Measurements from ENCODE around the gene EYS.

EYS gene

GRCh38 chr6:64504503-64504902 lies 1202.5 kb downstream of the EYS start:
- H4K20me1 ChIP-seq (ENCODE audit: insufficient read depth, low read length, poor library complexity, severe bottlenecking) = no peaks in the 10 kb centered on the region
- TF ChIP-seq EZH2phosphoT487 (IDR thresholded peaks at IDR 0.05; ENCODE audit: borderline replicate concordance) = no peak

DNA sequence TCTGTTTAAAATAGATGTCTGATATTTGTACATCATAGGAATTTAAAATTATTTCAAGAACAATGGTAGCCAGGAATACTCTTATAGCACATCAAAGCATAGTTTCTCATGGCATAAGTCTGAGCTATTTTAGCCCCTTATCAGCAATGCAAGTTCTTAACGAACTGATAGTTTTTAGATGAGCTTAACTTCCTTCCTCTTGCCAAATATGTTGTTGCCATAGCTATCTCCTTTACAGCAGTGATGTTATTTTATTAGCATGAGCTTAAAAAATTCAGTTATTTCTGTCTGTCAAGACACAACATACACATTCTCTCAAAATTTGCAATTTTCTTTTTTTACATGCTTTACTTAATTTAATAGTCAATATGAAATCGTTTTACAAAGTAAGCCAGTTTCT lies 1204.2 kb downstream of the EYS start:
- Histone ChIP-seq H3K27me3 (ENCODE audit: insufficient read depth, low read length, poor library complexity, severe bottlenecking) (no peaks in the 10 kb centered on the region), H3K4me1 (ENCODE audit: insufficient read depth, low read length, poor library complexity, severe bottlenecking) (no peaks in the 10 kb centered on the region), H3F3A (ENCODE audit: low read depth) (no peaks in the 10 kb centered on the region), H3K9me2 (replicated peaks; ENCODE audit: low read depth, low read length) (no peaks in the 10 kb centered on the region), H3K36me3 (ENCODE audit: insufficient read depth, low read length) (no peaks in the 10 kb centered on the region), H2AFZ (ENCODE audit: low read length) (no peak overlapping the region), H3K4me3 (ENCODE audit: low read length, poor library complexity, severe bottlenecking) (no peak overlapping the region), H3K79me2 (ENCODE audit: insufficient read depth, low read length) (no peaks in the 10 kb centered on the region), H3K4me2 (ENCODE audit: low read depth, low read length, poor library complexity, severe bottlenecking) (peak overlapping the region; percentile 27), H4K20me1 (ENCODE audit: insufficient read depth, low read length, poor library complexity, severe bottlenecking) (no peaks in the 10 kb centered on the region), H3K9ac (ENCODE audit: low read depth, low read length, poor library complexity, severe bottlenecking) (no peak overlapping the region), H3K9me3 (ENCODE audit: insufficient read depth, low read depth, low read length) (no peaks in the 10 kb centered on the region)
- TF ChIP-seq, protein P1, sequence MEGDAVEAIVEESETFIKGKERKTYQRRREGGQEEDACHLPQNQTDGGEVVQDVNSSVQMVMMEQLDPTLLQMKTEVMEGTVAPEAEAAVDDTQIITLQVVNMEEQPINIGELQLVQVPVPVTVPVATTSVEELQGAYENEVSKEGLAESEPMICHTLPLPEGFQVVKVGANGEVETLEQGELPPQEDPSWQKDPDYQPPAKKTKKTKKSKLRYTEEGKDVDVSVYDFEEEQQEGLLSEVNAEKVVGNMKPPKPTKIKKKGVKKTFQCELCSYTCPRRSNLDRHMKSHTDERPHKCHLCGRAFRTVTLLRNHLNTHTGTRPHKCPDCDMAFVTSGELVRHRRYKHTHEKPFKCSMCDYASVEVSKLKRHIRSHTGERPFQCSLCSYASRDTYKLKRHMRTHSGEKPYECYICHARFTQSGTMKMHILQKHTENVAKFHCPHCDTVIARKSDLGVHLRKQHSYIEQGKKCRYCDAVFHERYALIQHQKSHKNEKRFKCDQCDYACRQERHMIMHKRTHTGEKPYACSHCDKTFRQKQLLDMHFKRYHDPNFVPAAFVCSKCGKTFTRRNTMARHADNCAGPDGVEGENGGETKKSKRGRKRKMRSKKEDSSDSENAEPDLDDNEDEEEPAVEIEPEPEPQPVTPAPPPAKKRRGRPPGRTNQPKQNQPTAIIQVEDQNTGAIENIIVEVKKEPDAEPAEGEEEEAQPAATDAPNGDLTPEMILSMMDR (conservative IDR thresholded peaks at IDR 0.05; ENCODE audit: low read length) = no peak
- no peak for TF ChIP-seq EZH2phosphoT487 (IDR thresholded peaks at IDR 0.05; ENCODE audit: borderline replicate concordance)

More at GRCh38 chr6:64504503-64504902, 1202.5 kb downstream of the EYS start:
- H3K4me1 ChIP-seq (ENCODE audit: insufficient read depth, low read length, poor library complexity, severe bottlenecking) = no peaks in the 10 kb centered on the region
- no peak overlapping the region for H3K4me3 ChIP-seq (ENCODE audit: low read length, poor library complexity, severe bottlenecking)
- H2AFZ ChIP-seq (ENCODE audit: low read length) = no peak overlapping the region
- no peak overlapping the region for H3K9ac ChIP-seq (ENCODE audit: low read depth, low read length, poor library complexity, severe bottlenecking)
- no peaks in the 10 kb centered on the region for H3K79me2 ChIP-seq (ENCODE audit: insufficient read depth, low read length)
- no peak overlapping the region for H3K4me2 ChIP-seq (ENCODE audit: low read depth, low read length, poor library complexity, severe bottlenecking)
- no peaks in the 10 kb centered on the region for H3K9me3 ChIP-seq (ENCODE audit: insufficient read depth, low read depth, low read length)
- H3K27me3 ChIP-seq (ENCODE audit: insufficient read depth, low read length, poor library complexity, severe bottlenecking) = no peaks in the 10 kb centered on the region
- H3K36me3 ChIP-seq (ENCODE audit: insufficient read depth, low read length) = no peaks in the 10 kb centered on the region
- H3F3A ChIP-seq (ENCODE audit: low read depth) = no peaks in the 10 kb centered on the region
- H3K9me2 ChIP-seq (replicated peaks; ENCODE audit: low read depth, low read length) = no peaks in the 10 kb centered on the region

DNA sequence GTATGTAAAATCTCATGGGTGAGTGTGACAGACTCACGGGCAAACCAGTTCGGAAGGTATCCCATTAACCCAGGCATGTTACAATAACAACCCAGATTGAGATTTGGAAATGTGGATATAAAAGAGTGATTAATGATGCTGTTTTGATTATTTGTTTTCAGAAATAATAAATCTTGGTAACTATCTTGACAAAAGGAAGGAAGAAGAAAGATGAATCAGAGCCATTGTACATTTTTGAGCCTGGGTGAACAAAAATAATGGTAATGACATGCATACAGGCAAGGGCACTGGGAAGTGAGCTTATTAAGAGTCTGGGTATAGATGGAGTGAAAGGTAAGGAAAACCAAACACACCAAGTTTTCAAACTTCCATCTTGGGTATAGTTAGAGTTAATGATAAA lies 1209.4 kb downstream of the EYS start:
- Histone ChIP-seq H3K27me3 (ENCODE audit: insufficient read depth, low read length, poor library complexity, severe bottlenecking) (no peaks in the 10 kb centered on the region), H3K79me2 (ENCODE audit: insufficient read depth, low read length) (no peaks in the 10 kb centered on the region), H3K9me3 (ENCODE audit: insufficient read depth, low read depth, low read length) (no peaks in the 10 kb centered on the region), H3K9me2 (replicated peaks; ENCODE audit: low read depth, low read length) (no peaks in the 10 kb centered on the region), H2AFZ (ENCODE audit: low read length) (no peak overlapping the region), H4K20me1 (ENCODE audit: insufficient read depth, low read length, poor library complexity, severe bottlenecking) (no peaks in the 10 kb centered on the region), H3K4me3 (ENCODE audit: low read length, poor library complexity, severe bottlenecking) (no peak overlapping the region), H3K9ac (ENCODE audit: low read depth, low read length, poor library complexity, severe bottlenecking) (no peak overlapping the region), H3F3A (ENCODE audit: low read depth) (no peaks in the 10 kb centered on the region), H3K36me3 (ENCODE audit: insufficient read depth, low read length) (no peaks in the 10 kb centered on the region), H3K4me2 (ENCODE audit: low read depth, low read length, poor library complexity, severe bottlenecking) (no peak overlapping the region), H3K4me1 (ENCODE audit: insufficient read depth, low read length, poor library complexity, severe bottlenecking) (no peaks in the 10 kb centered on the region)
- TF ChIP-seq EZH2phosphoT487 (IDR thresholded peaks at IDR 0.05; ENCODE audit: borderline replicate concordance) = no peak
- TF ChIP-seq, protein P1 (conservative IDR thresholded peaks at IDR 0.05; ENCODE audit: low read length) = no peak

DNA sequence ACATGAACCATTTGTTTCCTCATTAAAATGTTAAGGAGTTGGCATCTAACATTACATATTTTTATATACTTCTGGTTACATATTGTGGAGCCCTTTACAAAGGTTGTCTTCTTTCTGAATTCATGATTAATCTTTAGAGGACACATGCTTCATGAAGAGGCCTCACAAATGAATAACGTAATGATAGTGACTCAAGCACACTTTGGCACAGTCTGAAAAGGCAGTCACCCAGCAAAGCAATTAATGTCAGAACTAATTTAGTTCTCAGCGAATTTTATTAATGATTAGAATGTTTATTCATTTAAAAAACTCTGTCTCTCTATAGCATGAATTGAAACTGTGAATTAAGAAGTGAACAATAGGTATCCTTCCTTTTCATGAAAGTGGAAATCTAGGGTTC lies 1217.3 kb downstream of the EYS start:
- no peaks in the 10 kb centered on the region for H3K27me3 ChIP-seq (ENCODE audit: insufficient read depth, low read length, poor library complexity, severe bottlenecking)
- H3K9me2 ChIP-seq (replicated peaks; ENCODE audit: low read depth, low read length) = no peaks in the 10 kb centered on the region
- no peak overlapping the region for H2AFZ ChIP-seq (ENCODE audit: low read length)
- no peaks in the 10 kb centered on the region for H3F3A ChIP-seq (ENCODE audit: low read depth)
- no peaks in the 10 kb centered on the region for H3K9me3 ChIP-seq (ENCODE audit: insufficient read depth, low read depth, low read length)
- no peak overlapping the region for H3K4me3 ChIP-seq (ENCODE audit: low read length, poor library complexity, severe bottlenecking)
- H3K9ac ChIP-seq (ENCODE audit: low read depth, low read length, poor library complexity, severe bottlenecking) = no peak overlapping the region
- TF ChIP-seq, protein P1 (conservative IDR thresholded peaks at IDR 0.05; ENCODE audit: low read length) = no peak
- TF ChIP-seq EZH2phosphoT487 (IDR thresholded peaks at IDR 0.05; ENCODE audit: borderline replicate concordance) = no peak
- no peaks in the 10 kb centered on the region for H4K20me1 ChIP-seq (ENCODE audit: insufficient read depth, low read length, poor library complexity, severe bottlenecking)
- no peak overlapping the region for H3K4me2 ChIP-seq (ENCODE audit: low read depth, low read length, poor library complexity, severe bottlenecking)
- no peaks in the 10 kb centered on the region for H3K4me1 ChIP-seq (ENCODE audit: insufficient read depth, low read length, poor library complexity, severe bottlenecking)
- no peaks in the 10 kb centered on the region for H3K36me3 ChIP-seq (ENCODE audit: insufficient read depth, low read length)
- H3K79me2 ChIP-seq (ENCODE audit: insufficient read depth, low read length) = no peaks in the 10 kb centered on the region

Data from Loucy (cell line).